Right kidney (tissue), 1 donor: ENCODE results near the gene MAGI1.

Experiments
- DNase-seq: peaks from one replicate; pipeline ENCODE4 v3.0.0-alpha.2; 2016

Gene MAGI1

GRCh38 chr3:65472501-65472900 is 566.2 kb downstream of the MAGI1 start:
- DNase-seq = no peak

- no peak for DNase-seq
Observed at GRCh38 chr3:65466300-65466988, 572.3 kb downstream of the MAGI1 start.

GRCh38 chr3:65449841-65450428 is 588.8 kb downstream of the MAGI1 start:
- no peak for DNase-seq

GRCh38 chr3:65448120-65448519 is 590.6 kb downstream of the MAGI1 start:
- no peak for DNase-seq

- no peak for DNase-seq
Observed at GRCh38 chr3:65445573-65446169, 593.0 kb downstream of the MAGI1 start.

- DNase-seq = no peak
Observed at GRCh38 chr3:65444447-65444815, 594.3 kb downstream of the MAGI1 start.

GRCh38 chr3:65443739-65444446 is 594.8 kb downstream of the MAGI1 start:
- DNase-seq = no peak

GRCh38 chr3:65439641-65440284 is 599.0 kb downstream of the MAGI1 start:
- peak; percentile 27 for DNase-seq

- DNase-seq = no peak
Observed at GRCh38 chr3:65438612-65439011, 600.1 kb downstream of the MAGI1 start.

- DNase-seq = no peak
Observed at GRCh38 chr3:65438096-65438495, 600.6 kb downstream of the MAGI1 start.

- no peak for DNase-seq
Observed at GRCh38 chr3:65436580-65436979, 602.1 kb downstream of the MAGI1 start.

- DNase-seq = no peak
Observed at GRCh38 chr3:65433480-65433879, 605.2 kb downstream of the MAGI1 start.

- DNase-seq = no peak
Observed at GRCh38 chr3:65432388-65433003, 606.2 kb downstream of the MAGI1 start.

- DNase-seq = no peak
Observed at GRCh38 chr3:65425880-65426279, 612.8 kb downstream of the MAGI1 start.

GRCh38 chr3:65422154-65422553 is 616.6 kb downstream of the MAGI1 start:
- no peak for DNase-seq

GRCh38 chr3:65419233-65419632 is 619.5 kb downstream of the MAGI1 start:
- no peak for DNase-seq

GRCh38 chr3:65413891-65414290 is 624.8 kb downstream of the MAGI1 start:
- DNase-seq = no peak

- DNase-seq = peak; percentile 35
Observed at GRCh38 chr3:65412588-65412987, 626.1 kb downstream of the MAGI1 start.

- DNase-seq = no peak
Observed at GRCh38 chr3:65411367-65411766, 627.4 kb downstream of the MAGI1 start.

GRCh38 chr3:65409176-65409569 is 629.5 kb downstream of the MAGI1 start:
- peak; percentile 23 for DNase-seq

- DNase-seq = no peak
Observed at GRCh38 chr3:65408531-65409175, 630.1 kb downstream of the MAGI1 start.

GRCh38 chr3:65406470-65406869 is 632.2 kb downstream of the MAGI1 start:
- no peak for DNase-seq
